ENCODE data around the gene TMPRSS11F.

- TF ChIP-seq EZH2 (IDR thresholded peaks at IDR 0.05; ENCODE audit: insufficient read depth, poor library complexity, severe bottlenecking) (no peak), EZH2phosphoT487 (IDR thresholded peaks at IDR 0.05; ENCODE audit: insufficient read depth, low read depth) (no peak)
Measured at GRCh38 chr4:68145261-68145660, 15.6 kb upstream of the TMPRSS11F start.

Measured in GM23248 (cell line).